GM21528 (cell line): ENCODE results near the gene KIRREL1.

ENCODE experiments used
- ATAC-seq: cut with Tn5 transposase; IDR thresholded peaks from one replicate; pipeline ENCODE4 v1.9.1; 2021; ENCODE audit warnings: mild to moderate bottlenecking, moderate library complexity; ENCODE audit not compliant: unreplicated experiment, low FRiP score

The KIRREL1 gene

GRCh38 chr1:158026651-158027050, 33.2 kb downstream of the KIRREL1 start:
- no peak for ATAC-seq

GRCh38 chr1:158027508-158027907, 34.1 kb downstream of the KIRREL1 start:
- no peak for ATAC-seq

GRCh38 chr1:158028969-158029368, 35.5 kb downstream of the KIRREL1 start:
- ATAC-seq = no peak

GRCh38 chr1:158035014-158035413, 41.6 kb downstream of the KIRREL1 start:
- ATAC-seq = no peak

GRCh38 chr1:158035976-158036583, 42.6 kb downstream of the KIRREL1 start:
- ATAC-seq = no peak

- no peak for ATAC-seq
Observed at GRCh38 chr1:158037008-158037865, 43.8 kb downstream of the KIRREL1 start.

- ATAC-seq = no peak
Observed at GRCh38 chr1:158037866-158038359, 44.5 kb downstream of the KIRREL1 start.

GRCh38 chr1:158038793-158039192, 45.3 kb downstream of the KIRREL1 start:
- no peak for ATAC-seq

GRCh38 chr1:158039380-158039779, 45.9 kb downstream of the KIRREL1 start:
- ATAC-seq = no peak

GRCh38 chr1:158040323-158040722, 46.9 kb downstream of the KIRREL1 start:
- no peak for ATAC-seq

GRCh38 chr1:158043232-158043631, 49.8 kb downstream of the KIRREL1 start:
- no peak for ATAC-seq

GRCh38 chr1:158045639-158046038, 52.2 kb downstream of the KIRREL1 start:
- no peak for ATAC-seq

GRCh38 chr1:158046715-158047510, 53.5 kb downstream of the KIRREL1 start:
- ATAC-seq = no peak

- ATAC-seq = no peak
Observed at GRCh38 chr1:158048371-158049067, 55.1 kb downstream of the KIRREL1 start.

- ATAC-seq = no peak
Observed at GRCh38 chr1:158049853-158050252, 56.4 kb downstream of the KIRREL1 start.

GRCh38 chr1:158053276-158053675, 59.8 kb downstream of the KIRREL1 start:
- ATAC-seq = no peak

GRCh38 chr1:158054721-158055120, 61.3 kb downstream of the KIRREL1 start:
- no peak for ATAC-seq

GRCh38 chr1:158055854-158056253, 62.4 kb downstream of the KIRREL1 start:
- no peak for ATAC-seq

- ATAC-seq = no peak
Observed at GRCh38 chr1:158056498-158056897, 63.1 kb downstream of the KIRREL1 start.

GRCh38 chr1:158058237-158058985, 65.0 kb downstream of the KIRREL1 start:
- no peak for ATAC-seq
